SK-N-DZ (cell line): ENCODE results near the gene SEC14L1.

Source experiments
- DNase-seq: peaks from one replicate; pipeline ENCODE4 v3.0.0-alpha.2; 2015; ENCODE audit warnings: low spot score

SEC14L1 gene

GRCh38 chr17:77188084-77189066 is 47.6 kb downstream of the SEC14L1 start:
- no peak for DNase-seq

- no peak for DNase-seq
Observed at GRCh38 chr17:77189148-77189547, 48.4 kb downstream of the SEC14L1 start.

- no peak for DNase-seq
Observed at GRCh38 chr17:77190576-77190975, 49.8 kb downstream of the SEC14L1 start.

GRCh38 chr17:77191244-77191643 is 50.5 kb downstream of the SEC14L1 start:
- no peak for DNase-seq

GRCh38 chr17:77193653-77194052 is 52.9 kb downstream of the SEC14L1 start:
- DNase-seq: no peak

GRCh38 chr17:77194179-77194578 is 53.4 kb downstream of the SEC14L1 start:
- no peak for DNase-seq

- no peak for DNase-seq
Observed at GRCh38 chr17:77196251-77196650, 55.5 kb downstream of the SEC14L1 start.

GRCh38 chr17:77197115-77197514 is 56.3 kb downstream of the SEC14L1 start:
- DNase-seq: no peak

GRCh38 chr17:77200711-77201110 is 59.9 kb downstream of the SEC14L1 start:
- DNase-seq: no peak

- no peak for DNase-seq
Observed at GRCh38 chr17:77203436-77203835, 62.7 kb downstream of the SEC14L1 start.

- no peak for DNase-seq
Observed at GRCh38 chr17:77203846-77204245, 63.1 kb downstream of the SEC14L1 start.

GRCh38 chr17:77204536-77204935 is 63.8 kb downstream of the SEC14L1 start:
- no peak for DNase-seq

- DNase-seq: no peak
Observed at GRCh38 chr17:77205396-77206125, 64.8 kb downstream of the SEC14L1 start.

GRCh38 chr17:77206158-77206956 is 65.6 kb downstream of the SEC14L1 start:
- no peak for DNase-seq

GRCh38 chr17:77207689-77208216 is 67.0 kb downstream of the SEC14L1 start:
- no peak for DNase-seq

- no peak for DNase-seq
Observed at GRCh38 chr17:77208217-77208808, 67.5 kb downstream of the SEC14L1 start.

GRCh38 chr17:77208856-77209255 is 68.1 kb downstream of the SEC14L1 start:
- DNase-seq: no peak

- no peak for DNase-seq
Observed at GRCh38 chr17:77209330-77209748, 68.6 kb downstream of the SEC14L1 start.

GRCh38 chr17:77210331-77210730 is 69.6 kb downstream of the SEC14L1 start:
- DNase-seq: no peak

GRCh38 chr17:77210946-77211541 is 70.3 kb downstream of the SEC14L1 start:
- no peak for DNase-seq

GRCh38 chr17:77211681-77212080 is 70.9 kb downstream of the SEC14L1 start:
- DNase-seq: no peak
